Keratinocyte (primary cell): ENCODE results near the gene ARRDC1. TPM values are rescaled to one million over a fixed set of nuclear protein-coding genes. Genes with fewer than 3 reads are reported as not detected.
"Not testable (repeated sequence)": the region's sequence is repeated elsewhere in the genome, so short reads cannot be mapped to it uniquely, and the experiment has no call there.

Experiments
- DNase-seq: peaks from one replicate; pipeline ENCODE4 v3.0.0-alpha.2; 2011; ENCODE audit warnings: low read depth, missing footprints, low spot score
- FAIRE-seq: peaks from 2 replicates; lab custom pipeline; 2011; peaks lifted over from hg19 to GRCh38; lab: Jason Lieb, UNC
- H2AFZ ChIP-seq: 2 replicates; pipeline ENCODE4 v1.6.0; 2012; ENCODE audit warnings: low read length, control low read depth, inconsistent platforms; ENCODE audit not compliant: control insufficient read depth
- H3K27ac ChIP-seq: 2 replicates; pipeline ENCODE4 v1.5.1; 2011; ENCODE audit warnings: low read length; ENCODE audit not compliant: control insufficient read depth, insufficient read depth
- H3K27me3 ChIP-seq: 3 replicates; pipeline ENCODE4 v1.6.0; 2011; ENCODE audit warnings: low read length; ENCODE audit not compliant: control insufficient read depth, insufficient read depth; ENCODE audit errors: extremely low read depth
- H3K36me3 ChIP-seq, 2 experiments: 2 replicates in 1 of 2; 3 replicates in 1 of 2; pipeline ENCODE4 v1.5.1; 2011; ENCODE audit warnings: low read length in 2 of 2, mild to moderate bottlenecking in 1 of 2; ENCODE audit not compliant: control insufficient read depth in 2 of 2, insufficient read depth in 2 of 2; ENCODE audit errors: extremely low read depth in 1 of 2
- H3K4me1 ChIP-seq: 3 replicates; pipeline ENCODE4 v1.5.1; 2011; ENCODE audit warnings: low read length; ENCODE audit not compliant: control insufficient read depth, insufficient read depth; ENCODE audit errors: extremely low read depth
- H3K4me2 ChIP-seq: 3 replicates; pipeline ENCODE4 v1.6.0; 2011; ENCODE audit warnings: low read depth, low read length; ENCODE audit not compliant: control insufficient read depth, insufficient read depth; ENCODE audit errors: extremely low read depth
- H3K4me3 ChIP-seq, 3 experiments: fragments of 200-600 bp in 1 of 3; sonication (generic) in 1 of 3; 2 replicates in 2 of 3; 3 replicates in 1 of 3; pipeline ENCODE4 v1.5.1; 2011 to 2016; ENCODE audit warnings: low read length in 3 of 3, mild to moderate bottlenecking in 3 of 3, control low read depth in 2 of 3, inconsistent platforms in 1 of 3, low read depth in 1 of 3, mixed read lengths in 1 of 3, mixed run types in 1 of 3, moderate library complexity in 1 of 3; ENCODE audit not compliant: control insufficient read depth in 2 of 3, insufficient read depth in 2 of 3; ENCODE audit errors: extremely low read depth in 1 of 3
- H3K79me2 ChIP-seq: 2 replicates; pipeline ENCODE4 v1.6.0; 2012; ENCODE audit warnings: low read length; ENCODE audit not compliant: control insufficient read depth, insufficient read depth
- H3K9ac ChIP-seq: 3 replicates; pipeline ENCODE4 v1.6.0; 2011; ENCODE audit warnings: low read length; ENCODE audit not compliant: control insufficient read depth, insufficient read depth; ENCODE audit errors: extremely low read depth
- H3K9me1 ChIP-seq: 3 replicates; pipeline ENCODE4 v1.6.0; 2011; ENCODE audit warnings: low read length; ENCODE audit not compliant: control insufficient read depth, insufficient read depth; ENCODE audit errors: extremely low read depth
- H3K9me3 ChIP-seq: 2 replicates; pipeline ENCODE4 v1.5.1; 2012; ENCODE audit warnings: low read depth, low read length; ENCODE audit not compliant: control insufficient read depth
- H4K20me1 ChIP-seq: 3 replicates; pipeline ENCODE4 v1.6.0; 2011; ENCODE audit warnings: low read length; ENCODE audit not compliant: control insufficient read depth, insufficient read depth; ENCODE audit errors: extremely low read depth
- EZH2 ChIP-seq: IDR thresholded peaks from one replicate; pipeline ENCODE4 v1.6.1; 2012; ENCODE audit warnings: inconsistent platforms, mild to moderate bottlenecking, low read length, moderate library complexity
- dilution Hi-C: fragments of 300-500 bp; cut with MboI; formaldehyde crosslinking; loops from one replicate; pipeline ENCODE4 v1.7.0; 2020; ENCODE audit warnings: low sequenced_read_pairs; ENCODE audit not compliant: extremely low pct_ligation_motif_present
- polyA plus RNA-seq, 5 experiments: library from polyadenylated mRNA; depleted of rRNA in 3 of 5; stranded (reverse) in 3 of 5; stranded (forward) in 1 of 5; unstranded in 1 of 5; fragments of >200 nt; gene quantifications; 1 replicate in 1 of 5; 2 replicates in 3 of 5; 3 replicates in 1 of 5; pipeline versions ENCODE4 v1.2.1 to v1.2.3, GENCODE V29; 2011 to 2012; ENCODE audit warnings: missing spikeins in 2 of 5, low read depth in 1 of 5, low replicate concordance in 1 of 5
- TF ChIP-seq, protein P1 (sequence below), 3 experiments: IDR thresholded peaks in 1 of 3; conservative IDR thresholded peaks in 1 of 3; optimal IDR thresholded peaks in 1 of 3; 2 replicates in 2 of 3; 3 replicates in 1 of 3; pipeline versions ENCODE3 to v1.5.1; 2011; ENCODE audit warnings: low read length in 3 of 3, mild to moderate bottlenecking in 3 of 3, moderate library complexity in 2 of 3, control low read depth in 1 of 3, inconsistent platforms in 1 of 3; ENCODE audit not compliant: insufficient read depth in 2 of 3; ENCODE audit errors: extremely low read depth in 1 of 3

ARRDC1 gene
- polyA plus RNA-seq, 1 donor (not counting 4 experiments of a cell fraction or from before 2014, with no cell fraction given): 94.7 TPM

- no peak overlapping the region for H3K4me3 ChIP-seq
- FAIRE-seq (no peak), DNase-seq (no peak)
- peaks cover 13% of the 10 kb centered on the region for H3K4me1 ChIP-seq
- H4K20me1 ChIP-seq: peaks cover 5% of the 10 kb centered on the region
- no peak overlapping the region for H3K9ac ChIP-seq
- H3K9me1 ChIP-seq: no peaks in the 10 kb centered on the region
- H3K27me3 ChIP-seq: no peaks in the 10 kb centered on the region
- no peak overlapping the region for H2AFZ ChIP-seq
- no peak overlapping the region for H3K27ac ChIP-seq
- peaks cover 20% of the 10 kb centered on the region for H3K79me2 ChIP-seq
- no peak overlapping the region for H3K4me2 ChIP-seq
- peaks cover 1 to 5% of the 10 kb centered on the region in 2 experiments for H3K36me3 ChIP-seq
- TF ChIP-seq, protein P1, sequence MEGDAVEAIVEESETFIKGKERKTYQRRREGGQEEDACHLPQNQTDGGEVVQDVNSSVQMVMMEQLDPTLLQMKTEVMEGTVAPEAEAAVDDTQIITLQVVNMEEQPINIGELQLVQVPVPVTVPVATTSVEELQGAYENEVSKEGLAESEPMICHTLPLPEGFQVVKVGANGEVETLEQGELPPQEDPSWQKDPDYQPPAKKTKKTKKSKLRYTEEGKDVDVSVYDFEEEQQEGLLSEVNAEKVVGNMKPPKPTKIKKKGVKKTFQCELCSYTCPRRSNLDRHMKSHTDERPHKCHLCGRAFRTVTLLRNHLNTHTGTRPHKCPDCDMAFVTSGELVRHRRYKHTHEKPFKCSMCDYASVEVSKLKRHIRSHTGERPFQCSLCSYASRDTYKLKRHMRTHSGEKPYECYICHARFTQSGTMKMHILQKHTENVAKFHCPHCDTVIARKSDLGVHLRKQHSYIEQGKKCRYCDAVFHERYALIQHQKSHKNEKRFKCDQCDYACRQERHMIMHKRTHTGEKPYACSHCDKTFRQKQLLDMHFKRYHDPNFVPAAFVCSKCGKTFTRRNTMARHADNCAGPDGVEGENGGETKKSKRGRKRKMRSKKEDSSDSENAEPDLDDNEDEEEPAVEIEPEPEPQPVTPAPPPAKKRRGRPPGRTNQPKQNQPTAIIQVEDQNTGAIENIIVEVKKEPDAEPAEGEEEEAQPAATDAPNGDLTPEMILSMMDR (optimal IDR thresholded peaks at IDR 0.05 in 1 of 3, IDR thresholded peaks at IDR 0.05 in 1 of 3, conservative IDR thresholded peaks at IDR 0.05 in 1 of 3; ENCODE audit: extremely low read depth in 1 of 3, insufficient read depth in 2 of 3, low read length in 3 of 3): no peak
- TF ChIP-seq EZH2: no peak
- dilution Hi-C loops: no loop called here
- H3K9me3 ChIP-seq: no peaks in the 10 kb centered on the region
Measured at GRCh38 chr9:137593176-137593575, 12.3 kb upstream of the ARRDC1 start.

DNA sequence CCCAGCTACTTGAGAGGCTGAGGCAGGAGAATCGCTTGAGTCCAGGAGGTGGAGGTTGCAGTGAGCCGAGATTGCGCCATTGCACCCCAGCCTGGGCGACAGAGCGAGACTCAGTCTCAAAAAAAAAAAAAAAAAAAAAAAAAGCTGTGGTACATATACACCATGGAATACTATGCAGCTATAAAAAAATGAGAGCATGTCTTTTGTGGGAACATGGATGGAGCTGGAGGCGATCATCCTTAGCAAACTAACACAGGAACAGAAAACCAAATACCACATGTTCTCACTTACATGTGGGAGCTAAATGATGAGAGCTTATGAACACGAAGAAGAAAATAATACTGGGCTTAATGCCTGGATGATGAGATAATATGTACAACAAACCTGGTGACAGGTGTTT is 8.9 kb upstream of the ARRDC1 start:
- H3K4me2 ChIP-seq, FAIRE-seq, H3K27me3 ChIP-seq, H3K9me1 ChIP-seq, dilution Hi-C loops, H3K4me3 ChIP-seq, H2AFZ ChIP-seq, DNase-seq, H3K9ac ChIP-seq, H3K4me1 ChIP-seq, H3K9me3 ChIP-seq, H3K27ac ChIP-seq, H3K79me2 ChIP-seq, H4K20me1 ChIP-seq, H3K36me3 ChIP-seq: not testable (repeated sequence)

- dilution Hi-C loops: no loop called here
- no peak overlapping the region for H3K4me2 ChIP-seq
- peaks cover 1% of the 10 kb centered on the region for H3K4me1 ChIP-seq
- no peak for FAIRE-seq
- H2AFZ ChIP-seq: no peak overlapping the region
- DNase-seq: no peak
- no peak overlapping the region for H3K27ac ChIP-seq
- H3K36me3 ChIP-seq: no peaks in the 10 kb centered on the region
- no peaks in the 10 kb centered on the region for H3K27me3 ChIP-seq
- H3K4me3 ChIP-seq: no peak overlapping the region
- no peaks in the 10 kb centered on the region for H3K9me1 ChIP-seq
- H4K20me1 ChIP-seq: no peaks in the 10 kb centered on the region
- TF ChIP-seq, protein P1 (optimal IDR thresholded peaks at IDR 0.05 in 1 of 3, IDR thresholded peaks at IDR 0.05 in 1 of 3, conservative IDR thresholded peaks at IDR 0.05 in 1 of 3; ENCODE audit: extremely low read depth in 1 of 3, insufficient read depth in 2 of 3, low read length in 3 of 3): no peak
- TF ChIP-seq EZH2: no peak
- H3K9me3 ChIP-seq: no peaks in the 10 kb centered on the region
- no peak overlapping the region for H3K9ac ChIP-seq
- no peaks in the 10 kb centered on the region for H3K79me2 ChIP-seq
Measured at GRCh38 chr9:137598943-137599342, 6.5 kb upstream of the ARRDC1 start.
